GM18520 (cell line): ENCODE data around the gene BUB1B.
A peak's percentile ranks its signal among the peaks of the same experiment; 100 is the strongest.

ENCODE experiments used
- ATAC-seq: cut with Tn5 transposase; IDR thresholded peaks from one replicate; pipeline ENCODE4 v1.9.1; 2021; ENCODE audit not compliant: unreplicated experiment

The BUB1B gene

DNA sequence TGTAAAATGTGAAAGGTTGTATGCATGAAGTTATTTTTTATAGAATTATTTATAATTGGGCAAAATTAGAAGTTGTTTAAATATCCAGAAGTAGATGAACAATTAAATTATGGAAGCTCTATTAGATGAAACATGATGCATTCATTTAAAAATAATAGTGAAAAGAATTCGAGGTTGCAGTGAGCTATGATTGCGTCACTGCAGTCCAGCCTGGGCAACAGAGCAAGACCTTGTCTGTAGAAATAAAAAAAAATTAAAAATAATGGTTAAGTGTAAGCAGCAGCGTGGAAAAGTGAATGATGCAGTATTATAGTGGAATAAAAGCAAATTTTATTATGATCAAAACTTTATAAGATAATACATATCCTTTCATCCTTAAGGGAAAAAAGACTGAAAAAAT, 14.3 kb downstream of the BUB1B start:
- no peak for ATAC-seq

DNA sequence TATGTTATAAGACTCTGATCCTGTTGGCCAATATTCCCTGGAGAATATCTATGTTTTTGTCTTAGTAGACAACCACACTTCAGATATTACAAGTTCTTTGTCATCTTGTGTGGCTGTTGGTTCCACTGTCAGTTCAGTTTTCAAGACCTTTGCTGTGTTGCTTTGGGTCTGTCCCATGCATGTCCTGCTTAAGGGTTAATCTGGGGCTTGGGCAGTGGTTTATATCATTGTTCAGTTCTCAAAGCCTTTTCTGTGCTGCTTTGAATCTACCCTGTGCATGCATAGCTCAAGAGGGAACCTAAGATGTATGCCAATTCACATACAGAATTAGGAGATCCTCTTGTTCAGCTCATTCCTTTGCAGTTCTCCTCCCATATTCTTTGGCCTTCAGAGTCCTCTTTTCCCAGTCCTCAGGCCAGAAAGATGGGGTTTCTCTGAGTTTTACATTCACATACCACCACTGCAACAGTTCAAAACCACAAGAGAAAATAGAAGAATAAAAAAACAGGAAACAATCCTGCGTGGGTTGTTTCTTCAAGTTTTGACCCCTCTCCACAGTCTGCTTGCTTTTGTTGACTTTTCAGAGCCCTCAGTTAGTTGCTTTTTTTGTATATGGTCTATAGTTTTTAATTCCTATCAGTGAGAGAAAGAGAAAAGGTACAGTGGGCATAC, 21.6 kb downstream of the BUB1B start:
- no peak for ATAC-seq

DNA sequence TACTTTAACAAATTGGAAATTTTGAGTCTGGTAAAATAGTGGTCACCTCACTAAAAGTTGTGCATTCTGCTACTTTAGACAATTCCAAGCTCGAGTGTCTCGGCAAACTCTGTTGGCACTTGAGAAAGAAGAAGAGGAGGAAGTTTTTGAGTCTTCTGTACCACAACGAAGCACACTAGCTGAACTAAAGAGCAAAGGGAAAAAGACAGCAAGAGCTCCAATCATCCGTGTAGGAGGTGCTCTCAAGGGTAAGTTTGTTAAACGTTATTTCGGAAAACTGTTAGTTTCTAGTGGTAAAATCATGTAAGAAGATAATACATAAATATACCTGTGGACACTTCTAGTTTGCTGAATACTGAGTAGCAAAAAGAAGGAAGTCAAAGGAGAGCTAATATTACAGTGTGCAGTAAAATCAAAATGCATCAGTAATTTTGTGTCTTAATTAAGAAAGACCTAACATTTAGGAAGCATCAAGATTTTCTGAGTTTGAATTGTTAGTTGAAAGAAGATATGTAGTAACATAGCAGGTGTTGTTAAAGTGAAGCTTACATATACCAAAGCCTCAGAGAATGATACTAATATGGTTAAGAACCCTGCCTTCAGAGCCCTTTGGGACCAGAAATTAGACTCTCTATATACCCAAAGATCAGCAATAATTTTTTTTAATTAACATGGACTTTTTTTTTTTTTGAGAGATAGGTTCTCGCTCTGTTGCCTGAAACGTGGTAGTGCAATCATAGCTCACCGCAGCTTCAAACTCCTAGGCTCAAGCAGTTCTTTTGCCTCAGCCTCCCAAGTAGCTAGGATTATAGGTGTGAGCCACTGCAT, 23.0 kb downstream of the BUB1B start:
- ATAC-seq: no peak

DNA sequence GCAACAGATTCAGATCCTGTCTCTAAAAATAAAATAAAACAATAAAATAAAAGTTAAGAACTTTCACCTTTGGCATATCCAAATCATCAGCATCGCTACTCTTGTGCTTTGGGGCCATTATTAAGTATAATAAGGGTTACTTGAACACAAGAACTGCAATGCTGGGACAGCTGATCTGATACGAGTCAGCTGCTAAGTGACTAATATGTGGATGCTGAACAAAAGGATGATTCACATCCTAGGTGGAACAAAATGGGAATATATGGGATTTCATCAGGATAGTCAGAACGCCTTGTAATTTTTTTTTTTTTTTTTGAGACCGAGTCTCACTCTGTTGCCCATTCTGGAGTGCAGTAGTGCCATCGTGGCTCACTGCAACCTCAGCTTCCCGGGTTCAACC, 29.7 kb downstream of the BUB1B start:
- ATAC-seq: no peak

DNA sequence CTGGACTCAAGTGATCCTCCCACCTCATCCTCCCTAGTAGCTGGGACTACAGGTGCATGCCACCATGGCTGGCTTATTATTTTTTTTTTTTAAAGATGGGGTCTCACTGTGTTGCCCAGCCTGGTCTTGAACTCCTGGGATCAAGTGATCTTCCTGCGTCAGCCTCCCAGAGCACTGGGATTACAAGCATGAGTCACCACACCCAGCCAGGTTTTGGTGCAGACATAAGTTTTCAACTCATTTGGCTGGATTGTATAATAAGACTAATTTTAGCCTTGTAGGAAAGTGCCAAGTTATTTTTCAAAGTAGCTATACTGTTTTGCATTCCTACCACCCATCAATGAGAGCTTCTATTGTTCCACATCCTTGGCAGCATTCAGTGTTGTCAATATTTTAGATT, 32.1 kb downstream of the BUB1B start:
- ATAC-seq: no peak

DNA sequence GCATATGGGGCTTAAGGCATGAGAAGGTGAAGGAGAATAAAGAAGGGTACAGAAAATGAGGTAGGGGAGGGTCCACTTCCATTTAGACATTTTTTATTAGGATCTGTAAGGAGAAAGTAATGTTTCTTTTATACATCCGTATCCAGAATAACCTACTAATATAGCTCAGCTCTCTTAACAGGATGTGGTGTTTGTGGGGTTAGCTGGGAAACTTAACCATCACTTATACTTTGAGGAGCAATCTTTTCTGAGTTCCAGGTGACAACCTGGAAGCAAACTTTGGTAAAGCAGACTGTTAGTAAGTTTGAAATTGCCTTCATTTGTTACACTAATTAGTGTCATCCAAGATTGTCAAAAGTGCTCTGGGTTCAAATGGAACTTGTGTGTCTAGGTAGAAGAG, 36.6 kb downstream of the BUB1B start:
- no peak for ATAC-seq

DNA sequence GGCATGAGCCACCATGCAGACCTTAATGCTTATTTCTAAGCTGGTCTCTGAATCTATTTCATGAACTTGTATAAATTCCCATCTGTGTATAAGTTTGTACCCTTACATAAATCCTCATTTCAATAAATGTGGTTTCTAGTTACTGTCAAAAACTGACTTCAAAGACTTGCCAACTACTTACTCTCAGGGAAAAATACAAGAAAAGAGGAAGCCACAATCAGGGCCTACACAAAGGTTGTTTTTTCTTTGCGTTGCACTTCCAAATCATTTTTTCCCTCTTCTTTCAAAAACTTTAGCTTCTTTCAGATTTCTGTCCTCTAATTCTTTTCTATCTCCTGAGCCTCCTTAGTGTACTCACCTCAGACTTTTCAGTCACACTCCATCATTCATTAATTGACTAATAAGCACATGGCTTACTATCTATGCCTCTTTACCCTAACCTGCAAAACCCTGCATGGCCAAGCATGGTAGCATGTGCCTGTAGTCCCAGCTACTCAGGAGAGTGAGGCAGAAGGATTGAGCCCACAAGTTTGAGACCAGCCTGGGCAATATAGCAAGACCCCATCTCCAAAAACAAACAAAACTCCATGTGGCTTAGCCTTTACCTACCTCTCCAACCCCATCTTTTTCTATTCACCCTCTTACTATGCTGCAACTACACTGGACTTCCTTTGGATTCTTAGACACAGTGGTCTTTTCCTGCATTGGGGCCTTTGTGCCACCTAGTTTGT, 37.7 kb downstream of the BUB1B start:
- no peak for ATAC-seq

DNA sequence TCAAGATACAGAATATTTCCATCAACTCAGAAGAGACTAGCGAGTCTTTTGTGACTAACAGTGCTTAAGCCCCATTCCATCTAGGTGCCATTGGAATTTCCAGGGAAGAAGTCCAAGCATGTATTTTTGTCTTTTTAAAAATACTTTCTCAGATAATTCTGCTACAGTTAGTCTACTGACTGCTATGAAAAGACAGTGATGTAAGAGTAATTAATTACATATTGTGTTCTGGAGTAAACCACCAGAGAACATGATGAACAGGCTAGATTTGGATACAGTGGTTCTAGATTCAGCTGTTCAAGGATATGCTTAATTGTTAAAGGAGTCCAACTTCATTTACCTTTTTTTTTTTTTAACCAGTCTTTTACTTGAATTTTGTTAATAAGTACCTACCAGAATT, 43.2 kb downstream of the BUB1B start:
- ATAC-seq: no peak

DNA sequence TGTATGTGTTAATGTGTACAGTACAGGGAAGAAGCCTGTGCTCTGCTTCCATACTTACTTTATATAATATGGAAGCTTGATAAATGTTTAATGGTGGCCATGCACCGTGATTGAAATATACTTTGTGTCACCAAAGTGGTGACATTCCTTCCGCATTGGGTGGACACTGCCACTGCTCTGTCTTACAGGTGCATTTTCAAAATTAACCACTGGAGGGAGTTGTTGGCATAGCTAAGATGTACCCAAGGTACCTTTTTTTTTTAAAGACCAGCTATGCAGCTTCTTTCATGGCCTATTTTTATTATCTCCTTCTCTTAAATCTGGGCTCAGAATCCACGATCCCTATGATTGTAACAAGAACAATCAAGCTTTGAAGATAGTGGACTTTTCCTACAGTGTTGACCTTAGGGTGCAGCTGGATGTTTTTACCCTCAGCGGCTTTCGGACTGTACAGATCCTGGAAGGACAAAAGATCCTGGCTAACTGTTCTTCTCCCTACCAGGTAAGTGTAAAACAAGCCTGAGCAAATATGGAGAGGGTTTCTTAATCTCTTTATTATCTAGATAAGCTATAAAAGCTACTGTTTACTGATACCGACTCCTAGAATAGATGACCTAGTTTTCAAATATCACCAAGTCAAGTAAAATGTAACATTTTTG, 56.4 kb downstream of the BUB1B start:
- ATAC-seq: no peak

DNA sequence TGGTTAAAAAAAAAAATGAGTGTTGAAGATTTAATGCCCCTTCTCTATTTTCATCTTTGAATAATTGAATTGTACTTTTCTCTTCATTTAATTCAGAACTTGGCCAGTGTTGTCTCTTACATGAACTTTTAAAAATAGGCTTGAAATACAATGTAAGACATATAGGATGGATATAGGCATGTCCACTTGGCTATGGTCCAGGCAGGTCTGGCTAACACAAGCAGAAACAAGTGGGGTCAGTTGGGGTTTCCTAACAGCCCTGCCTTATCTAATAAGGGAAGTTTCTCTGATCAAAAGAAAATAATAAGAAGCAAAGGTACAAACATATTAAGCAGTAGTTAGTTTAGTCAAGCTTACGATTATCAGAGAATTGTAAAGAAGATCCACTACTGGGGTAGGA, 58.9 kb downstream of the BUB1B start:
- ATAC-seq: no peak

DNA sequence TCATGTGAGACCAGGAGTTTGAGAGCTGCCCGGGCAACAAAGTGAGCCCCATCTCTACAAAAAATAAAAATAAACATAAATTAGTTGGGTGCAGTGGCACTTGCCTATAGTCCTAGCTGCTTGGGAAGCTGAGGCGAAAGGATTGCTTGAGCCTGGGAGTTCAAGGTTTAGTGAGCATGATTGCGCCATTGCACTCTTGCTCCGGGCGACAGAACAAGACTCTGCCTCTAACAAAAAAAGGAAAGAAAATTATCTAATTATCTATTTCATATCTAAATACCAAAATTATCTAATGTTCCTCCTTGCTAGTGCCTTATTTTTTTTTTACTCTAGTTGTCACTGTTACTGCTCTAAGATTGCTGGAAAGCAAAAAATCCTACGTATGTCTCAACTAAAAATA, 61.3 kb downstream of the BUB1B start:
- ATAC-seq: no peak

DNA sequence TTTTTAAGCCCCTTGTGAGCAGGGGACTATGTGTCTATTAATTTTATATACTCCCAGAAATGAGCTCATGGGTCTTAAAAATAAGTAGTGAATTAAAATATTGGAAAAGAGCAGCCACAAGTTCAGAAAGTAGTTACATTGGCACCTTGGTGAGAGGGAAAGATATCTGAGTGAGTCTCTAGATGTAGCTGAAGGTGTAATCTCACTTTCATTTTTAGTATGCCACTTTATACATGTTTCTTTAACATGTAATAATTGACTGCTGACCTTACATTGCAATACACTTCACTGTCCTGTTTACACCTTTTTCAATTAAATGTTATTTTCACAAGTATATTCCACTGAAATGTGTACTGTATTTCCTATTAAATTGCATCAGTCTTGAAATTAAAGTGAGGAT, 65.9 kb downstream of the BUB1B start:
- ATAC-seq: peak; percentile 77

DNA sequence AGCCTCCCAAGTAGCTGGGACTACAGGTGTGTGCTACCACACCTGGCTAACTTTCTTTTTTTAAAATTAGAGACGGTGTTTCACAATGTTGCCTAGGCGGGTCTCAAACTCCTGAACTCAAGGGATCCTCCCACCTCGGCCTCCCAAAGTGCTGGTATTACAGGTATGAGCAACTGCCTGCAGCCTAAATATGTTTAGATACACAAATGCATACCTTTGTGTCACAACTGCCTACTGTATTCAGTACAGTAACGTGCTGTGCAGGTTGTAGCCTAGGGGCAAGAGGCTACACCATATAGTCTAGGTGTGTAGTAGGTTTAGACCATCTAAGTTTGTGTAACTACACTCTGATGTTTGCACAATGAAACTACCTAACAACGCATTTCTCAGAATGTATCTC, 68.4 kb downstream of the BUB1B start:
- no peak for ATAC-seq

DNA sequence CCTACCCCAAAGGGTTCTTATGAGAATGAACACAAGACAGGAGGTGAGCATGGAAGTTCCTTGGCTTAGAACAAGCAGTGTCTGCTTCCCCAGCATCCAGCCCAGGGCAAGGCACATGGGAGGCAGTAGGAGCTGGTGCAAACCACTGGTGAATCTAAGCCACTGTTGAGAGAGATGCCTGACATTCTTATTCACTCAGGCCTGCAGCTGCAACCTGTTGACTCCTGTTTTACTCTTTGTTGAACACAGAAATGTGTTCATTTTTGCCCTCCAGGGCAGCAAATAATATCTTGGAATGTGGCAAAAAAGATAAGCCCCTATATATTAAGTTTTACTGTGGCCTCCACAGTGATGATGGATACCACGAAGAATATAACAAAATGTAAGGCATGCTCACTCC, 69.1 kb downstream of the BUB1B start:
- no peak for ATAC-seq

DNA sequence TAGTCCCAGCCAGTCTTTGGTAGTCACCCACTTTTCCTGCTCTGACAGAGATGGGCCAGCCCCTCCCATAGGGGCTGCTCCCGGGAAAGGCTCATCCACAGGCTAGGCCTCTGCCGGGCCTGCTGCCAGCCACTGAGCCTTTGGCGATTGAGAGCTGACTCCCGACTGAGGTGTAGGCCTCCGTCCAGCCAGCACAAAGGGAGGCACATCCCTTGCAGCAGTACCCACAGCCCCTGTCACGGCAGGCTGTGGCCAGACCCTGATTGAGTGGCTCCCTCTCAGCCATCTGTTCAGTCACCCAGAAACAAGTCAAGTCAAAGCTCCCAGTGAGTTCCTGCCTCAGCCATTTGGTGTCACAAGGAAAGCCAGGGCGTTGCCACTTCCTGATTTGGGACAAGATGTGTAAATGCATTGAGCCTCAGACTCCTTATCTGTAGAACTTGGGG, 71.8 kb downstream of the BUB1B start:
- ATAC-seq: no peak

DNA sequence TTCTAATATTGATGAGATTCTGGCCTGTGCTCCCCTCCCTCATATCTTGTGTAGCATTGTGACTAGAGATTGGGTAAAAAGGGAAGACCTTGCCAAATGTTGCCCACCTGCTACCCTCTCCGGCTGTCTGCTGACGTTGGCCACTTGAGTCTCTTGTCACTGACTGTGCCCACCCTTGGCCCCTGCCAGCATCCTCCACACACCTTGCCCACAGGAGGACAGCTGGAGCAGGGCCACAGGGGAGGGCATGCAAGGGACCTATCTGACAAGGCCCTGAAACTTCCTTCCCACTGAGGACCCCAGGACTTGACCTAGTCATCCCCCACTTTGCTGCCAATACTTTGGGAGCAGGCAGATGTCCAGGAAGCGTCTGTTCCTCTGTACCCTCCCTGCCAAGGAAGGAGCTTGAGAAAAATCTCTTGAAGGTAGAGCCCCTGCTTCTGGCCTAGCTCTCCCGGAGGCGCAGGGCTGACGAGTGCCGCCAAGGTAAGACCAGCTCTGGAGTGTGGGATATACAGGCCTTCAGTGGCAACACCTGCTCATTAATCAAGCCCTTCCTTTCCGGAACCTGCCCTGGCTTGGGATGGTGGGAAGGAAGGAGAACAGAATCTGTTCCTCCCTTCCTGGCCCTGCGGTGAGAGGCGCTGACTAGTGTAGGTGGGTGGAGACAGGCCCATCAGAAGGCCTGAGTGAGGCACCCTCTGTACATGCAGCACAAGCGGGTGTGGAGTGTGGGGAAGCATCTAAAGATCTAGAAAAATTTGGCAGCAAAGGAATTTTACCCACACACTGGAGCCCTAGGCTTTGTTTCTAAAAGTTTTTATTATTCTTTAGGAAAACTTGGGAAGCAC, 73.1 kb downstream of the BUB1B start:
- no peak for ATAC-seq

DNA sequence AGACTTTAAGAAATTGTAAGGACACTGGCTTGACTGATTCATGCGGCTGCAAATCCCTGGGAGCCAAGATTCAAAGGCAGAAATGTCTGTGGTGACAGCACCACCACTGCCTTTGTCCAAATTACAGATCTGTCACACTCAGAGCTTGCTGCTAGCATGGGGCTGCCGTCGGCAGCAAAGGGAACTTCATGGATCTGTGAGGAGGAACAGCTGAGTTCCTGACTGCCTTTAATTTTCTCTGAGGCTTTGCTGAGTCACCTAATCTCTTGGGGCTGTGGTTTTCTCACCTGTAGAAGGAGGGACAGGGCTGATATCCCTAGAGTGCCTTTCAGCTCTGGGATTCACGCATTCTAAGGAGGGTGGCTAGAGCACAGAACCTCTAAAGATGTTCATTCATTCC, 73.9 kb downstream of the BUB1B start:
- ATAC-seq: no peak

DNA sequence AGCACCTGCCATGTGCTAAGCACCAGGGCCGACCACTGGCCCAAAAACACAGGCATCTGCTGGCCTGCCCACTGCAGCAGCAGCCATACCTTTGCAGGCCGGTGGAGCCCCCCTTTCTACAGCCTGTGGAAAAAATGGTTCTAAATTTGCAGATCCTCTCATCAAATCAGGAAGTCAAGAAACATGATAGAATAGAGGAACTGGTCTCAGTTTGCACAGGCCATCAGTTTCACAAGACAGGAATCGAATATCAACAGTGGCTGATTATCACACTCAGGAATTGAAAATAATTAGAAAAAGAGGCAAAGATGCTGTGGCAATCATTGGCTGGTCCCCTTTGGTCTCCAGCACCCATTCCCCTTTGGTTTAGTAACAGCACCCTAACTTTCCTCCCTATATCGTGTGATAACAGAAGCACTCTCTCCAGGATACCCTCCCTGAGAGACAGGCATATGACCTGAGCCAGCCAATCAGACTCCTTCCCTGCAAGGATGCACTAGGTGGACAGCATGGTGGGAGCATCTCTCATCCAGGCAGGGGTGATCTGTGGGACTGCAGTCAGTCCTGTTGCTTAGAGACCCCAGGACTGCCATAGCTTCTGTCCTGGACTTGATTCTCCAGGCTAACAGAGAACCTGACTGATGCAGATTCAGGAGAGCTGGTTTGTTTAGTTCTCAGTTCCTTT, 74.5 kb downstream of the BUB1B start:
- ATAC-seq: no peak

DNA sequence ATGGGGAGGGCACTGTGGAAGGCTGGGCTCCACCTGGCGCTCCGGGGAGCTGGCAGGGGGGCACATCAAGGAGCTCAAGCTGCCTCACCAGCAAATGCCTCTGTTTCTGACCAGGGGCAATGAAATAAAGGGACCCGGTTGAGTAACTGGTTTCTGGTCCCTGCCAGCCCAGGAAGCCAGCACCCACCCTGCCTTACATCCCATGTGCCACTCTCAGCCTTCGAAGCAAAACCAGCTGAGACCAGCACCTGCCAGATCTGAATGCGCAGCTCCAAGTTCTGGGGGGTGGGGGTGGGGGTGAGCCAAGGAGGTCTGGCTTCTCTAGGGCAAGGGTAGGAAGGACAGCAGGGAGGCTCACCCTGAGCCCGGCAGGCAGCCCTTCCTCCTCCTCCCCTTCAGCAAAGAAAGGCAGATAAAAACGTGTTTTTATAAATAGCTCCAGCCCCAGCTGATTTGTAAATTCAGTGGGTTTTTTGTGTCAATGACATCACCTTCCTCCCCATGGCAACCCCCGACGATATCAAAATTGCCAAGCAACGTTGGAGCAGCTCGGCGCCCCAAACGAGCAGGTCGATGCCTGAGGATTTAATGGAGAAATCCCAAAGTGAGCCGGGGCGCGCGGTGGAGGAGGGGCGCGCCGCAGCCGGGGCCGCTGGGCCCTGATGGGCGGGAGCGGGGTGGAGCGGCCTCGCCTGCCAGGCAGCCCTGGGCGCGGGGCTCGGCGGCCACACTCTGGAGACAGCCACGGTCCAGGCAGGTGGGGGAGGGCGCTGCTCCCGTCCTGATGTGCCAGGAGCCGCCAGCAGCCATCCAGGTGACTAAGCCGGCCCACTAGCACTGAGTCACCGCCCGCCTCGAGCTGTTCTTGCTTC, 77.9 kb downstream of the BUB1B start, which contains the start of gene PAK6:
Gene PAK6, plus strand, starts transcription at position 532 of the 872 bp plus-strand sequence. CDS start 25,723 bp downstream, outside the sequence.
- no peak for ATAC-seq
